A549 (cell line): Measurements from ENCODE around the gene BBS9. TPM values are rescaled to one million over a fixed set of nuclear protein-coding genes. Genes with fewer than 3 reads are reported as not detected.

Experiments used
- ATAC-seq, 2 experiments: fragments of 200-7000 bp in 1 of 2; fragments of >200 bp in 1 of 2; cut with Nextera tagmentation in 1 of 2; cut with Tn5 transposase in 1 of 2; 3 replicates each; pipeline versions ENCODE4 v1.8.0 to v1.9.1; 2018 to 2020; ENCODE audit warnings: mild to moderate bottlenecking in 1 of 2, moderate library complexity in 1 of 2
- CTCF ChIA-PET: fragments of 300-600 bp; sonication (Branson Sonifier 250); formaldehyde crosslinking; extraction: SDS; loops from one replicate; lab custom pipeline; 2021; ENCODE audit warnings: antibody characterized with exemption, inconsistent platforms; lab: Yijun Ruan, JAX
- POLR2A ChIA-PET: fragments of 350-600 bp; formaldehyde crosslinking; extraction: SDS; loops from one replicate; lab custom pipeline; 2021; ENCODE audit warnings: antibody characterized with exemption, inconsistent platforms; lab: Yijun Ruan, JAX
- DNase-seq, 2 experiments: peaks; one replicate each; pipeline versions ENCODE4 v3.0.0 to v3.0.0-alpha.2; 2011 to 2016; ENCODE audit warnings: low read depth in 1 of 2, low spot score in 1 of 2
- FAIRE-seq: peaks from 2 replicates; lab custom pipeline; 2011; peaks lifted over from hg19 to GRCh38; lab: Jason Lieb, UNC
- H3K27ac ChIP-seq, 2 experiments: fragments of >200 bp; sonication (Bioruptor Twin); formaldehyde crosslinking; 3 replicates each; pipeline ENCODE4 v1.5.1; 2016 to 2017
- H3K4me1 ChIP-seq: fragments of >200 bp; sonication (Bioruptor Twin); formaldehyde crosslinking; 3 replicates; pipeline ENCODE4 v1.6.1; 2016
- H3K4me2 ChIP-seq: fragments of >200 bp; sonication (Bioruptor Twin); formaldehyde crosslinking; 3 replicates; pipeline ENCODE4 v1.6.1; 2016
- H3K4me3 ChIP-seq: fragments of >200 bp; sonication (Bioruptor Twin); formaldehyde crosslinking; 3 replicates; pipeline ENCODE4 v1.5.1; 2016
- H3K9me3 ChIP-seq: fragments of >200 bp; sonication (Bioruptor Twin); formaldehyde crosslinking; 3 replicates; pipeline ENCODE4 v1.6.1; 2016
- BCL3 ChIP-seq: fragments of >200 bp; sonication (Bioruptor Twin); formaldehyde crosslinking; IDR thresholded peaks from 3 replicates; pipeline ENCODE4 v1.6.1; 2016
- BHLHE40 ChIP-seq: IDR thresholded peaks from 2 replicates; pipeline ENCODE4 v1.6.1; 2012; ENCODE audit warnings: low read depth, low read length, inconsistent platforms
- CHD2 ChIP-seq: fragments of 150-350 bp; IDR thresholded peaks from 2 replicates; pipeline ENCODE4 v1.6.1; 2014; ENCODE audit warnings: low read length; ENCODE audit not compliant: partially characterized antibody
- CHD4 ChIP-seq: fragments of 200-600 bp; sonication (generic); IDR thresholded peaks from 2 replicates; pipeline ENCODE4 v1.6.1; 2016; ENCODE audit warnings: antibody characterized with exemption, mild to moderate bottlenecking, borderline replicate concordance
- CTCF ChIP-seq: fragments of >200 bp; sonication (Bioruptor Twin); formaldehyde crosslinking; IDR thresholded peaks from 3 replicates; pipeline ENCODE4 v1.5.1; 2016
- E2F6 ChIP-seq: IDR thresholded peaks from 2 replicates; pipeline ENCODE4 v1.6.1; 2012; ENCODE audit warnings: low read depth, borderline replicate concordance
- EHMT2 ChIP-seq: fragments of 200-600 bp; sonication (generic); IDR thresholded peaks from 2 replicates; pipeline ENCODE4 v1.6.1; 2016; ENCODE audit warnings: antibody characterized with exemption, low read depth, mild to moderate bottlenecking, moderate library complexity
- FOSB ChIP-seq: fragments of 250-450 bp; sonication (Bioruptor Pico); IDR thresholded peaks from 2 replicates; pipeline ENCODE4 v1.5.0; 2020; ENCODE audit warnings: mild to moderate bottlenecking, moderate library complexity
- FOSL2 ChIP-seq, 2 experiments: fragments of 450-650 bp in 1 of 2; fragments of >200 bp in 1 of 2; sonication (Bioruptor Twin) in 1 of 2; formaldehyde crosslinking; IDR thresholded peaks; 2 replicates each; pipeline versions ENCODE4 v1.5.0 to v1.6.1; 2016 to 2020; ENCODE audit warnings: mild to moderate bottlenecking in 1 of 2, moderate library complexity in 1 of 2
- GATA3 ChIP-seq: IDR thresholded peaks from 2 replicates; pipeline ENCODE4 v1.6.1; 2012; ENCODE audit warnings: borderline replicate concordance
- HDAC2 ChIP-seq: fragments of 200-600 bp; sonication (generic); IDR thresholded peaks from 2 replicates; pipeline ENCODE4 v1.6.1; 2016
- HMGXB4 ChIP-seq: fragments of 250-450 bp; sonication (Bioruptor Pico); IDR thresholded peaks from 2 replicates; pipeline ENCODE4 v1.5.0; 2021; ENCODE audit warnings: mild to moderate bottlenecking, moderate library complexity, borderline replicate concordance
- JUN ChIP-seq, 2 experiments: fragments of >200 bp; sonication (Bioruptor Twin); formaldehyde crosslinking; IDR thresholded peaks; 2 replicates in 1 of 2; 3 replicates in 1 of 2; pipeline ENCODE4 v1.6.1; 2016 to 2017
- KDM5A ChIP-seq: fragments of 200-600 bp; sonication (generic); IDR thresholded peaks from 2 replicates; pipeline ENCODE4 v1.6.1; 2016; ENCODE audit warnings: antibody characterized with exemption, mild to moderate bottlenecking
- MAZ ChIP-seq: fragments of 150-350 bp; IDR thresholded peaks from 2 replicates; pipeline ENCODE4 v1.6.1; 2014; ENCODE audit warnings: antibody characterized with exemption, low read depth, low read length, borderline replicate concordance
- POLR2AphosphoS2 ChIP-seq: conservative IDR thresholded peaks from 2 replicates; pipeline ENCODE4 v1.6.1; 2012; ENCODE audit warnings: low read length, improper control_type of control experiment, inconsistent platforms
- RFX5 ChIP-seq: fragments of 450-650 bp; IDR thresholded peaks from 2 replicates; pipeline ENCODE4 v1.7.1; 2014; ENCODE audit warnings: antibody characterized with exemption, mild to moderate bottlenecking, moderate library complexity
- TP53 ChIP-seq: fragments of 250-450 bp; sonication (Bioruptor Pico); IDR thresholded peaks from 2 replicates; pipeline ENCODE4 v1.5.0; 2021; ENCODE audit warnings: mild to moderate bottlenecking, moderate library complexity
- ZC3H11A ChIP-seq: fragments of 450-650 bp; IDR thresholded peaks from 2 replicates; pipeline ENCODE4 v1.6.1; 2014; ENCODE audit warnings: antibody characterized with exemption, mild to moderate bottlenecking
- ZSCAN20 ChIP-seq: fragments of 250-450 bp; sonication (Bioruptor Pico); IDR thresholded peaks from 2 replicates; pipeline ENCODE4 v1.8.0; 2022; ENCODE audit warnings: mild to moderate bottlenecking, moderate library complexity
- WGBS: methylation state at CpG from one replicate; pipeline ENCODE4 v1.1.6; 2017; ENCODE audit errors: missing lambda C conversion rate; 5-methylcytosine and 5-hydroxymethylcytosine counted together
- polyA plus RNA-seq, 4 experiments: library from polyadenylated mRNA; depleted of rRNA in 3 of 4; stranded (reverse); fragments of >200 nt; fragmentation: RNase III in 1 of 4; extraction: RNeasy Plus Mini Kit Qiagen cat#74134 plus additional on column Dnase treatment in 1 of 4; gene quantifications; 2 replicates in 3 of 4; 3 replicates in 1 of 4; pipeline ENCODE4 v1.2.3, GENCODE V29; 2011 to 2017

BBS9 gene
- polyA plus RNA-seq, 2 of the 4 experiments (the other 2 are of a cell fraction), result 8.3 to 9.1 TPM

- FAIRE-seq (no peak), ATAC-seq (no peak), DNase-seq (no peak)
- no peak for TF ChIP-seq FOSB
- no peak for TF ChIP-seq CHD2
- TF ChIP-seq E2F6, result no peak
- no peak for TF ChIP-seq GATA3
- no peak for TF ChIP-seq MAZ
- TF ChIP-seq POLR2AphosphoS2, result no peak
- no peak for TF ChIP-seq ZSCAN20 (CRISPR knock-in tag)
- TF ChIP-seq JUN (IDR thresholded peaks at IDR 0.05), result no peak
- TF ChIP-seq EHMT2, result no peak
- TF ChIP-seq FOSL2 (IDR thresholded peaks at IDR 0.05), result no peak
- TF ChIP-seq FOSL2 (CRISPR knock-in tag; IDR thresholded peaks at IDR 0.05), result no peak
- no peak for TF ChIP-seq HDAC2
- TF ChIP-seq BCL3, result no peak
- Histone ChIP-seq H3K9me3 (peaks cover 10% of the 10 kb centered on the region; the same call in 1 of the 3 replicates), H3K4me3 (no peak overlapping the region), H3K4me2 (no peak overlapping the region), H3K27ac (no peak overlapping the region), H3K4me1 (no peaks in the 10 kb centered on the region)
- ChIA-PET CTCF (no interaction called here), POLR2A (no interaction called here)
- 10% methylated on average over 2 of the region's 2 CpGs for WGBS
These were observed 487.4 kb downstream of the BBS9 start for GRCh38 chr7:33616752-33617151.

- ChIA-PET POLR2A (no interaction called here), CTCF (no interaction called here)
- no peak overlapping the region for H3K27ac ChIP-seq
- DNase-seq (no peak), ATAC-seq (no peak), FAIRE-seq (no peak)
- H3K4me1 ChIP-seq, result no peaks in the 10 kb centered on the region
- peaks cover 10% of the 10 kb centered on the region; the same call in 1 of the 3 replicates for H3K9me3 ChIP-seq
- no peak overlapping the region for H3K4me3 ChIP-seq
- H3K4me2 ChIP-seq, result no peak overlapping the region
- 50% methylated on average over 2 of the region's 2 CpGs for WGBS
- no peak for TF ChIP-seq HMGXB4 (CRISPR knock-in tag)
- no peak for TF ChIP-seq ZC3H11A
- TF ChIP-seq KDM5A, result no peak
- TF ChIP-seq TP53, result no peak
- no peak for TF ChIP-seq CTCF
- no peak for TF ChIP-seq BHLHE40
- TF ChIP-seq HDAC2, result no peak
- TF ChIP-seq RFX5, result no peak
- TF ChIP-seq CHD4, result no peak
These were observed 489.9 kb downstream of the BBS9 start for GRCh38 chr7:33619264-33619663.
